ENCODE results near the gene CENPVL1. TPM values are rescaled to one million over a fixed set of nuclear protein-coding genes. Genes with fewer than 3 reads are reported as not detected.
"Not testable (repeated sequence)": the region's sequence is repeated elsewhere in the genome, so short reads cannot be mapped to it uniquely, and the experiment has no call there.

Gene CENPVL1
- total RNA-seq (ENCODE audit: unreplicated experiment) = not detected
- long read RNA-seq = 0 reads

- H3K4me3 Mint-ChIP-seq (ENCODE audit: unreplicated experiment); DNase-seq (ENCODE audit: low spot score); H3K4me1 Mint-ChIP-seq (ENCODE audit: unreplicated experiment); H3K27me3 Mint-ChIP-seq (ENCODE audit: unreplicated experiment); H3K27ac Mint-ChIP-seq (ENCODE audit: unreplicated experiment); H3K36me3 Mint-ChIP-seq (ENCODE audit: low read depth, unreplicated experiment); H3K9me3 Mint-ChIP-seq (ENCODE audit: unreplicated experiment): not testable (repeated sequence)
Observed at GRCh38 chrX:51710277-51711164, at the start of gene CENPVL1. Gene CENPVL1 (plus strand): TSS chrX:51710512. CDS start chrX:51710512, 0 bp downstream.

GRCh38 chrX:51665981-51666380, 44.3 kb upstream of the CENPVL1 start:
- DNase-seq (ENCODE audit: low spot score) = no peak
- H3K36me3 Mint-ChIP-seq (ENCODE audit: low read depth, unreplicated experiment) = no peaks in the 10 kb centered on the region
- no peak overlapping the region for H3K4me3 Mint-ChIP-seq (ENCODE audit: unreplicated experiment)
- no peaks in the 10 kb centered on the region for H3K9me3 Mint-ChIP-seq (ENCODE audit: unreplicated experiment)
- no peak overlapping the region for H3K27ac Mint-ChIP-seq (ENCODE audit: unreplicated experiment)
- H3K27me3 Mint-ChIP-seq (ENCODE audit: unreplicated experiment) = no peaks in the 10 kb centered on the region
- H3K4me1 Mint-ChIP-seq (ENCODE audit: unreplicated experiment) = no peaks in the 10 kb centered on the region
- no peak for TF ChIP-seq CTCF (IDR thresholded peaks at IDR 0.05; ENCODE audit: unreplicated experiment)

- H3K9me3 Mint-ChIP-seq (ENCODE audit: unreplicated experiment); H3K4me3 Mint-ChIP-seq (ENCODE audit: unreplicated experiment); H3K36me3 Mint-ChIP-seq (ENCODE audit: low read depth, unreplicated experiment); H3K27ac Mint-ChIP-seq (ENCODE audit: unreplicated experiment); DNase-seq (ENCODE audit: low spot score); H3K4me1 Mint-ChIP-seq (ENCODE audit: unreplicated experiment); H3K27me3 Mint-ChIP-seq (ENCODE audit: unreplicated experiment): not testable (repeated sequence)
Observed at GRCh38 chrX:51679689-51680433, 30.5 kb upstream of the CENPVL1 start.

GRCh38 chrX:51681808-51682719, 28.2 kb upstream of the CENPVL1 start:
- H3K36me3 Mint-ChIP-seq (ENCODE audit: low read depth, unreplicated experiment); H3K4me1 Mint-ChIP-seq (ENCODE audit: unreplicated experiment); H3K9me3 Mint-ChIP-seq (ENCODE audit: unreplicated experiment); H3K27me3 Mint-ChIP-seq (ENCODE audit: unreplicated experiment); H3K27ac Mint-ChIP-seq (ENCODE audit: unreplicated experiment); DNase-seq (ENCODE audit: low spot score); H3K4me3 Mint-ChIP-seq (ENCODE audit: unreplicated experiment): not testable (repeated sequence)

GRCh38 chrX:51682720-51683062, 27.6 kb upstream of the CENPVL1 start, which contains the start of gene CENPVL2:
Gene CENPVL2 (minus strand): TSS chrX:51682831. CDS start chrX:51682831, 0 bp downstream.
- H3K4me1 Mint-ChIP-seq (ENCODE audit: unreplicated experiment); H3K4me3 Mint-ChIP-seq (ENCODE audit: unreplicated experiment); H3K36me3 Mint-ChIP-seq (ENCODE audit: low read depth, unreplicated experiment); H3K9me3 Mint-ChIP-seq (ENCODE audit: unreplicated experiment); DNase-seq (ENCODE audit: low spot score); H3K27me3 Mint-ChIP-seq (ENCODE audit: unreplicated experiment); H3K27ac Mint-ChIP-seq (ENCODE audit: unreplicated experiment): not testable (repeated sequence)

GRCh38 chrX:51694254-51694653, 16.1 kb upstream of the CENPVL1 start:
- H3K27ac Mint-ChIP-seq (ENCODE audit: unreplicated experiment) = no peak overlapping the region
- no peak for DNase-seq (ENCODE audit: low spot score)
- no peaks in the 10 kb centered on the region for H3K27me3 Mint-ChIP-seq (ENCODE audit: unreplicated experiment)
- H3K36me3 Mint-ChIP-seq (ENCODE audit: low read depth, unreplicated experiment) = no peaks in the 10 kb centered on the region
- H3K4me3 Mint-ChIP-seq (ENCODE audit: unreplicated experiment) = no peak overlapping the region
- no peak for TF ChIP-seq CTCF (IDR thresholded peaks at IDR 0.05; ENCODE audit: unreplicated experiment)
- no peaks in the 10 kb centered on the region for H3K9me3 Mint-ChIP-seq (ENCODE audit: unreplicated experiment)
- no peaks in the 10 kb centered on the region for H3K4me1 Mint-ChIP-seq (ENCODE audit: unreplicated experiment)
